Trophoblast cell (in vitro differentiated cells and primary cell): ENCODE measurements around the gene PKN2.
A peak's percentile ranks its signal among the peaks of the same experiment; 100 is the strongest.

Source experiments
- DNase-seq, 2 donors: peaks; one replicate each; pipeline ENCODE4 v3.0.0-alpha.2; 2016
- H2AFZ ChIP-seq: 2 replicates; pipeline ENCODE4 v1.6.1; 2013; ENCODE audit warnings: low read length, moderate library complexity, mild to moderate bottlenecking; ENCODE audit not compliant: insufficient read depth, poor library complexity
- H2AK5ac ChIP-seq: 2 replicates; pipeline ENCODE4 v1.6.1; 2013; ENCODE audit warnings: mild to moderate bottlenecking, low read length
- H2BK120ac ChIP-seq: 2 replicates; pipeline ENCODE4 v1.6.1; 2013; ENCODE audit warnings: low read length, mild to moderate bottlenecking, moderate library complexity; ENCODE audit not compliant: insufficient read depth, poor library complexity
- H2BK12ac ChIP-seq: 2 replicates; pipeline ENCODE4 v1.6.1; 2013; ENCODE audit warnings: mild to moderate bottlenecking, low read length, moderate library complexity
- H2BK5ac ChIP-seq: 2 replicates; pipeline ENCODE4 v1.6.1; 2013; ENCODE audit warnings: low read length, low read depth, moderate library complexity, mild to moderate bottlenecking; ENCODE audit not compliant: poor library complexity
- H3K14ac ChIP-seq: 2 replicates; pipeline ENCODE4 v1.6.1; 2013; ENCODE audit warnings: mild to moderate bottlenecking, low read length
- H3K18ac ChIP-seq: 2 replicates; pipeline ENCODE4 v1.6.1; 2013; ENCODE audit warnings: mild to moderate bottlenecking, low read length
- H3K23ac ChIP-seq: 2 replicates; pipeline ENCODE4 v1.6.1; 2013; ENCODE audit warnings: low read length
- H3K27ac ChIP-seq: 2 replicates; pipeline ENCODE4 v1.5.1; 2013; ENCODE audit warnings: low read depth, mild to moderate bottlenecking, inconsistent platforms, low read length, moderate library complexity
- H3K27me3 ChIP-seq: 2 replicates; pipeline ENCODE4 v1.6.1; 2013; ENCODE audit warnings: inconsistent platforms, mild to moderate bottlenecking, low read length, moderate library complexity; ENCODE audit not compliant: insufficient read depth
- H3K36me3 ChIP-seq, 2 experiments: 1 replicate in 1 of 2; 2 replicates in 1 of 2; pipeline ENCODE4 v1.6.1; 2013; ENCODE audit warnings: low read length in 2 of 2, mild to moderate bottlenecking in 2 of 2, moderate library complexity in 1 of 2; ENCODE audit not compliant: insufficient read depth in 2 of 2, control insufficient read depth in 1 of 2
- H3K4ac ChIP-seq: 2 replicates; pipeline ENCODE4 v1.6.1; 2013; ENCODE audit warnings: low read depth, mild to moderate bottlenecking, low read length, moderate library complexity
- H3K4me1 ChIP-seq, 2 experiments: 1 replicate in 1 of 2; 2 replicates in 1 of 2; pipeline ENCODE4 v1.6.1; 2013; ENCODE audit warnings: low read length in 2 of 2, mild to moderate bottlenecking in 2 of 2, moderate library complexity in 1 of 2; ENCODE audit not compliant: insufficient read depth in 2 of 2, control insufficient read depth in 1 of 2
- H3K4me2 ChIP-seq: 2 replicates; pipeline ENCODE4 v1.6.1; 2013; ENCODE audit warnings: inconsistent platforms, mild to moderate bottlenecking, low read length, moderate library complexity
- H3K4me3 ChIP-seq: 2 replicates; pipeline ENCODE4 v1.5.1; 2013; ENCODE audit warnings: mild to moderate bottlenecking, low read depth, low read length, inconsistent platforms
- H3K79me1 ChIP-seq: one replicate; pipeline ENCODE4 v1.6.1; 2013; ENCODE audit warnings: low read length
- H3K79me2 ChIP-seq: 2 replicates; pipeline ENCODE4 v1.6.1; 2013; ENCODE audit warnings: low read length, mild to moderate bottlenecking; ENCODE audit not compliant: control insufficient read depth, insufficient read depth, poor library complexity
- H3K9ac ChIP-seq: 2 replicates; pipeline ENCODE4 v1.6.1; 2013; ENCODE audit warnings: mild to moderate bottlenecking, low read length
- H3K9me3 ChIP-seq: 2 replicates; pipeline ENCODE4 v1.6.1; 2013; ENCODE audit warnings: low read depth, mild to moderate bottlenecking, control low read depth, inconsistent platforms, low read length; ENCODE audit not compliant: insufficient read depth
- H4K12ac ChIP-seq: 2 replicates; pipeline ENCODE4 v1.6.1; 2013; ENCODE audit warnings: low read depth, mild to moderate bottlenecking, low read length, moderate library complexity
- H4K8ac ChIP-seq: 2 replicates; pipeline ENCODE4 v1.6.1; 2013; ENCODE audit warnings: low read depth, mild to moderate bottlenecking, low read length, moderate library complexity
- H4K91ac ChIP-seq: one replicate; pipeline ENCODE4 v1.6.1; 2013; ENCODE audit warnings: low read depth, mild to moderate bottlenecking, low read length, moderate library complexity
- WGBS: extraction: QIAGEN DNeasy Blood & Tissue Kit; methylation state at CpG from one replicate; pipeline ENCODE4 v1.1.7; 2013; ENCODE audit warnings: missing lambda C conversion rate; ENCODE audit not compliant: insufficient read length, insufficient coverage; ENCODE audit errors: extremely low coverage; 5-methylcytosine and 5-hydroxymethylcytosine counted together

Gene PKN2

DNA sequence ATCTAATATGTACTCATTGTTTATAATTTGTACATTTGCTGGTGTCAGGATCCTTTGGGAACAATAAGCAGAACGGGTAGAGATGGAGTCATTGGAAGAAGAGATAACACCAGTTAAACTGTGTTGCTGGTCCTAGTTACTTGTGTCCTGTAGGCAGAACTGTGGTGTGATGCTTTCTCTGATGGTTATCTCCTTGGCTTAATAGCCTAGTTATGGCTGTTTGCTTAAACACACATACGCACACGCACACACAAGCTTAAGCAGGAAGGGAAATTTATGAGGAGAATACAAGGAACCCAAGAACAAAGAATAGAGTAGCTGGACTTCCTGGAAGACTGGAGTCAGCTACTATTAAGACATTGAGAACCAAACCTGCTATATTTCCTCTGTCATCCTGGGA lies 5.7 kb upstream of the PKN2 start:
- Histone ChIP-seq H2BK120ac (no peak overlapping the region), H3K79me1 (peaks cover 2% of the 10 kb centered on the region), H3K4me3 (no peak overlapping the region)

DNA sequence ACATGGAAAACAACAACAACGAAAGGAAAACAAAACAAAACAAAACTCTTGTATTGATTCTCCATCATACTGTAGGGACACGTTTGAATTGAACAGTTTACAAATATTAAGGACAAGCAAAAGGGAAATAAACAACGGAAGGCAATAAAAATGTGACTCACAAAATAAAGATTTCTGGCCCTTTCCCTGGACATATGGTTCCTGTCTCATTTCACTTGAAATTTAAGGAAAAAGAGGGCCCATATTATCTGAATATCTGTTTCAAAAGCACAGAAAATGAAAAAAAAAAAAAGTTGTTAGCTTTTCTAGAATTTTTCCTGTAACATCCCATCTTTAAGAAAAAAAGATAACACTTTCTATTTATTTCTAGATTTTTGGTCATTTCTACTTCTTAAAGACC lies 3.6 kb upstream of the PKN2 start:
- H3K4me2 ChIP-seq = no peak overlapping the region
- H4K12ac ChIP-seq = no peak overlapping the region
- no peak overlapping the region for H3K18ac ChIP-seq
- no peak overlapping the region for H3K4ac ChIP-seq
- H3K4me3 ChIP-seq = no peak overlapping the region
- H3K79me1 ChIP-seq = peaks cover 9% of the 10 kb centered on the region
- no peaks in the 10 kb centered on the region for H3K9me3 ChIP-seq
- no peaks in the 10 kb centered on the region for H3K27me3 ChIP-seq
- H3K79me2 ChIP-seq = peaks cover 3% of the 10 kb centered on the region
- no peak overlapping the region for H2AFZ ChIP-seq
- no peak overlapping the region for H4K8ac ChIP-seq
- H2BK12ac ChIP-seq = no peak overlapping the region
- no peak overlapping the region for H3K14ac ChIP-seq
- no peak overlapping the region for H2BK120ac ChIP-seq
- no peaks in the 10 kb centered on the region for H3K36me3 ChIP-seq
- peaks cover 0 to 2% of the 10 kb centered on the region in 2 experiments for H3K4me1 ChIP-seq
- H4K91ac ChIP-seq = no peak overlapping the region
- no CpG with 5 or more reads among the region's 3 CpGs for WGBS
- H3K9ac ChIP-seq = no peak overlapping the region
- no peak overlapping the region for H3K27ac ChIP-seq
- H2AK5ac ChIP-seq = no peak overlapping the region
- no peak overlapping the region for H2BK5ac ChIP-seq
- H3K23ac ChIP-seq = no peak overlapping the region
- DNase-seq = no peak

More for the DNA sequence above, 5.7 kb upstream of the PKN2 start:
- no peak overlapping the region for H3K27ac ChIP-seq
- no peak overlapping the region for H3K4ac ChIP-seq
- H3K14ac ChIP-seq = no peak overlapping the region
- H4K8ac ChIP-seq = no peak overlapping the region
- H4K91ac ChIP-seq = no peak overlapping the region
- no peak overlapping the region for H3K23ac ChIP-seq
- no peaks in the 10 kb centered on the region for H3K36me3 ChIP-seq
- no peak overlapping the region for H2BK5ac ChIP-seq
- DNase-seq = peak in 1 of 2 donors; percentile 24
- no peaks in the 10 kb centered on the region for H3K27me3 ChIP-seq
- no peaks in the 10 kb centered on the region for H3K9me3 ChIP-seq
- no peak overlapping the region for H2BK12ac ChIP-seq
- no peak overlapping the region for H4K12ac ChIP-seq
- no peak overlapping the region for H3K9ac ChIP-seq
- H2AFZ ChIP-seq = no peak overlapping the region
- H2AK5ac ChIP-seq = no peak overlapping the region
- WGBS = no CpG with 5 or more reads among the region's 3 CpGs
- H3K79me2 ChIP-seq = no peaks in the 10 kb centered on the region
- peaks cover 0 to 2% of the 10 kb centered on the region in 2 experiments for H3K4me1 ChIP-seq
- no peak overlapping the region for H3K18ac ChIP-seq
- no peak overlapping the region for H3K4me2 ChIP-seq

DNA sequence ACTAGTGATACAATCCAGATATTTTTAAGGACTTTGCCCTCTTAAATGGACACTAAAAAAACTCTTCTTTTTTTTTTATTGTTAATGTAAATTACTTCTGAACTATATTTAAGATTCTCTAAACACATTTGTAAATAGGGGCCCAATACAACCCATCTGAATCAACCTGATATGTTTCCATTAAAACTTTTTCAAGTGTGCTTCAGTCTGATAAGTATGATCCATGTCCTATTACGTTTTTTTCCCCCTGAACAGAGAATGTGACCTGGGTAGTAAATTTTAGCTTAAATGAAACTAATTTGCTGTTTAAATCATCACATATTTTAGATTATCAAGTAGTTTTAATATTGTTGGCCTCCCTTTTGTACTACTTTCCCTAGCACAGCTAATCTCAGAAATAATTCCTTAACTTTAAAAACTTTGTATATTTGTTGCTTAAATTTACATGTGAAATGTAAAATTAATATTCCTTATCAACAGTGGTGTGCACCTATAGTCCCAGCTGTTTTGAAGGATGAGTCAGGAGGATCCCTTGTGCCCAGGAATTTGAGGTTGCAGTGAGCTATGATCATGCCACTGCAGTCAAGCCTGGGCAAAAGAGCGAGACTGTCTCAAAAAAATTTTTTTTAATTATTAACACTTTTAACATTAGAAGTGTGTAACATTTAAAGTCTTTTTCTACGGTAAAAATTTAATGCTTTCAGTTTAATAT lies 3.0 kb upstream of the PKN2 start:
- H3K18ac ChIP-seq = no peak overlapping the region
- no peak overlapping the region for H2AFZ ChIP-seq
- H3K36me3 ChIP-seq = no peaks in the 10 kb centered on the region
- H2AK5ac ChIP-seq = no peak overlapping the region
- peaks cover 9% of the 10 kb centered on the region for H3K79me1 ChIP-seq
- DNase-seq = no peak
- peaks cover 3% of the 10 kb centered on the region for H3K79me2 ChIP-seq
- H4K8ac ChIP-seq = no peak overlapping the region
- H3K23ac ChIP-seq = no peak overlapping the region
- no peak overlapping the region for H3K14ac ChIP-seq
- H2BK12ac ChIP-seq = no peak overlapping the region
- peaks cover 0 to 2% of the 10 kb centered on the region in 2 experiments for H3K4me1 ChIP-seq
- H3K4me2 ChIP-seq = no peak overlapping the region
- H3K9ac ChIP-seq = no peak overlapping the region
- whole genome bisulfite sequencing = no CpG with 5 or more reads among the region's 3 CpGs
- H4K91ac ChIP-seq = no peak overlapping the region
- H2BK5ac ChIP-seq = no peak overlapping the region
- H3K4ac ChIP-seq = no peak overlapping the region
- H4K12ac ChIP-seq = no peak overlapping the region
- H2BK120ac ChIP-seq = no peak overlapping the region
- H3K27me3 ChIP-seq = no peaks in the 10 kb centered on the region
- H3K27ac ChIP-seq = no peak overlapping the region
- H3K4me3 ChIP-seq = no peak overlapping the region
- no peaks in the 10 kb centered on the region for H3K9me3 ChIP-seq

DNA sequence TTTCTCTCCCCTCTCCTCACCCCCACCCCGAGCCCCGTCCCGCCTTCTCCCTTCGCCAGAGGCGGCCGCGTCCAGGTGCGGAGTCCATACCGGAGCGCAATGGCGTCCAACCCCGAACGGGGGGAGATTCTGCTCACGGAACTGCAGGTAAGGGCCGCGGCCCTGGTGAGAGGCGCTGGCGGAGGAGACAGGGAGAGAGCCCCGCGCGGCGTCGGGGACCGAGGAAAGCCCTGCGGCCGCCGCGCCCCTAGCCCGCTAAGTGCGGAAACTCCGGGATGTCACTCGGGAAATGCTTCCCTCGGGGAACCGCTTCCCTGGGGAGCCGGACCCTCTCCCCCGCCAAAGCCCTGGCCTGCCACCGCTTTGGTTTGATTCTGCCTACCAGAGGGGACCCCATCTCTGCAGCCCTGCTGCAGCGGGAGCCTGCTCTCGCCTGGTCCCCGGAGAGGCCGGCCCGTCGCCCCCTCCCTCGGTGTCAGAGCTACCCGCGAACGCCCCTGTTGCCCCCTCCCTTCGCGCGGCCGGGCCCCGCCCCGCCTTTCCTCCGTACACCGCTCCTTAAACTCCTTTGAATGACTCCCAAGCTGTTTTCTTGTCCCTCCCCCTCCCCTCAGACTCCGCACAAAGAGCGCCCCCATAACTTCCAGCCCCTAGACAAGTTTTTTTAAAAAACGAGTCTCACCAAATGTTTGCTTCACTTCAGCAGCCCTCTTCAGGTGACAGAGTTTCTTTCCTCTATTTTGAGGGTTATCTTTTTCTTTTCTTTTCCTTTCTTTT lies 597 bp downstream of the PKN2 start:
- Histone ChIP-seq H3K23ac (no peak overlapping the region), H3K27me3 (no peaks in the 10 kb centered on the region), H2AK5ac (no peak overlapping the region), H3K79me1 (peaks cover 9% of the 10 kb centered on the region), H2BK120ac (peak overlapping the region; percentile 59), H4K12ac (peak overlapping the region; percentile 54), H3K27ac (peak overlapping the region; percentile 89), H3K79me2 (peaks cover 3% of the 10 kb centered on the region), H3K4ac (peak overlapping the region; percentile 55), H3K18ac (peak overlapping the region; percentile 84), H3K4me1 (peaks cover 0 to 2% of the 10 kb centered on the region in 2 experiments), H2BK12ac (no peak overlapping the region), H2BK5ac (peak overlapping the region; percentile 79), H3K9me3 (no peaks in the 10 kb centered on the region), H4K8ac (peak overlapping the region; percentile 85), H3K36me3 (no peaks in the 10 kb centered on the region), H3K9ac (peak overlapping the region; percentile 95), H3K4me2 (peak overlapping the region; percentile 96), H3K4me3 (peak overlapping the region; percentile 96), H4K91ac (peak overlapping the region; percentile 64), H2AFZ (peak overlapping the region; percentile 38), H3K14ac (peak overlapping the region; percentile 71)
- DNase-seq = peak; percentile 37 to 55
- no CpG with 5 or more reads among the region's 58 CpGs for WGBS
